Measurements from ENCODE around the gene AHDC1.
A peak's percentile ranks its signal among the peaks of the same experiment; 100 is the strongest.

The AHDC1 gene

DNA sequence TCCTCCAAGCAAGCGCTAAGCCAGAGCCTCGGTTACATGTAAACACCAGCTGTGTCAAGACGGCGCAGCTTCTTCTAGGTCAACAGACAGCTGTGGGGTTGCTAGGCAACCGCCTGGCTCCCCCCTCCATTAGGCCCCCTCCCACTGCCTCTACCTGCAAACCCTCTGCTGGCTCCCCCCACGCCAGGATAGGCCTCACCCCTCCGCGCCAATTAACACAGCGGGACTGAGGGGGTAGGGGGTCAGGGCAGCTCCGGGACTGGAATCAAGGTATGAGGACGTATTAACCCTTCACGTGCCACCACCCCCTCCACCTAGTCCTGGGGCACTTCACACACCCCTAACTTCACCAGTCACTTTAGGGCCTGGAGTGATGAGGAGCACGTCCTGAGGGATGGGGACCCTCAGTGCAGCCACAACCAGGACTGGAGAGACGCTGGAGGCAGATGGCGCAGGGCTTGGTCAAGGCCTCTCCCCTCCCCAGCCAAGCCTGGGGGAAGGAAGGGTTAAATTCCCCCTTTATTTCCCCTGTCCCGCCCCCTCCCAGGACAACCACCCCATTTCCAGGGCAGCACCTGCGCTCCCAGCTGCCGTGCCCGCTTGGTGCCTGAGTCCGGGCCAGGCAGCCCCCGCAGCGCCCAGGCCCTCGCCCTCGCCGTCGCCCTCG, 76.6 kb downstream of the AHDC1 start:
- peak in 1 of 2 donors; percentile 24 for DNase-seq

DNA sequence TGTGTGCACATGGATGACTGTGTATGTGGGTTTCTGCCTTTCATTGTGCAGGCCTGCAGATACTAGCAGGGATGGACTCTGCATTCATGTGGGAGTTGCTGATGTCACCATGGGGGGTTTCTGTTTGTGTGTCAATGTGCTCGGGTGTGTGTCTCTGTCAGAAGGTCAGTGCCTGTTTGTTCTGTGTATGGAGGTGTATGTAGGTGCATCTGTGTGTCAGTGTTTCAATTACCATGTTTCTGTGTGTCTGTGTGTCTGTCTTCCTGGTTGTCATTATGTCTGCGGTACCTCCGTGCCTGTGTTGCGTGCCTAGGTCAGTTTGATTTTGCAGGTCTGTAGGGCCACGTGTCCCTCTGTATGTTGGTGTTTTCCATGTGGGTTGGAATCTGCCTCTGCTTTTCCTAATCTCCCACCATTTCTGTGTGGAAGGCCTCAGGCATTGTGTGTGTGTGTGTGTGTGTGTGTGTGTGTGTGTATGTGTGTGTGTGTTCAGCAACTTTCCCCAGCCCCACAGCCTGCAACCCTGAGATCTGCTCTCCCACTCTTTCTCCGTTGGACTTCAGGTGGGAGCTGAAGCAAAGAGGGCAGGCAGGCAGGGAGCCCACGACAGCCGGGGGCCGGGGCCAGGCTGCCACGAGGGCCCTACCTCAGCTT, 77.2 kb downstream of the AHDC1 start:
- DNase-seq = peak; percentile 46 to 75

DNA sequence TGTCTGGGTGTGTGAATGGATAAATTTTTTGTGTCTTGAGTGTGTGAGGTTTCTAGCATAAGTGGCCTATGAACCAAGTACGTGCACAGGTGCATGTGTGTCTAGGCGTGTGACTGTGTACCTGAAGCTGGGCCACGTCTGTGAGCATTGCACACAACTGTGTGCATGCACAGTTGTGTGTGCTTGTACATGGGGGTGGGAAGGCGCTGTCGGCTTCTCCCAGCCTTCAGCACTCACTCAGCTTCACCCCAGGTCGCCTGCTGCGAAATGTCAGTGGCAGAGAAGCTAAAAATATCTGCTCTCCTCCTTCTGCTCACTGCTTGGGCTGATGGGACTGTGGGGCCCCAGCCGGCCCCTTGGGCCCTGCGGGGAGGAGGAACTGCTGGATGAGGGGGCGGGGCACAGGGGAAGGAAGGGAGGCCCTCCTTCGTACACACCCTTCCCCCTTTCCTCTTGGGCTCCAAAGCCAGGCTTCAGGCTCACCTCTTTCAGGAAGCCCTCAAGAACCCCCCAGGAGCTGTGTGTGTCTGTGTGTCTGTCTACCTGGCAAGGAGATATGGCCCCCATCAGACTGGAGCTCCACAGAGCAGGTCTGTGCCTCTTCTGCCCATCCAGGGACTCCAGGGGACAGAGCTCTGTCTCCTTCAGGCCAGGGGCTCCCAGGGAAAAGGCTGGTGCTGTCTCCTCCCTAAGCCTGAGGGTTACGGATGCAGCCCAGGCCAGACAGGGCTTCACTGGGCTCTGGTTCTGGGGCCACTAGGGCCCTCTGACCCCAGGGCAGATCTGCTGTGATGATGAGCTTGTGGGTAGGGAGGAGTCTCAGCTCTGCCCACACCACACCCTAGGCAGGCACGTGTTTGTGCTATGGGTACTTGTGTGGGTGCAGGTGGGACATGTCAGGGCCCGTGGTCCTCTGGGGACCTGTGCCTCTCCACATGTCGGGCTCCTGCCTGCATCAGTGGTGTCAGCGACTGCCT, 78.4 kb downstream of the AHDC1 start:
- peak; percentile 85 to 91 for DNase-seq

DNA sequence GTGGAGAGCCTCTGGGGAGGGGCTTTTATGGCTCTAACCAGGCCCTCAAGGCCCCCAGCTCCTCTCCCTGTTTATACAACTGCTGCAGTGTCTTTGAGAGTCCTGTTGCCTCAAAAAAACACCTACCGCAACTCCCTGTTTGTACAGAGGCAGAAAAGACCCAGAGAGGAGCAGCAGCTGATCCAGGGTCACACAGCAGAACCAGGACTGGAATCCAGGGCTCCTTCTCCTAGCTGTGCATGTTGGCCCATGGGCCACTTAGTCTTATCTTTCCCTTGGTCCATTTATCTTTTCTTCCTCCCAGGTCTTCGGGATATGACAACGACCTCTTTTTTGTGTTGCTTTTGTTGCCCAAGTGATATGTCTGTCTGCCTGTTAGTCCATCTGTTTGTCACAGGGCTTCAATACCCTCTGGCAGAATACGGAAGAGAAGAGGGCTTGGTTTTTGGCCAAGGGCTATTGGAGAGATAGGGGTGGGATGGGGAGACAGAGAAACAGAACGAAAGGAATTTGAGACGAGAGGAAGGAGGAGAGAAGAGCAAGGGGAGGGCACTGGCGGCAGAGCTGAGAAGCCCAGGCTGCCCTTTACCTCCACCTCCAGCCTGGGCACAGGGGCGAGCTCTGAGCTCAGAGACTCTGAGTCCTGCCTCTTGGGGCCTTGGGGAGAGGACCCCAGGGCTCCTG, 80.5 kb downstream of the AHDC1 start:
- DNase-seq = no peak

DNA sequence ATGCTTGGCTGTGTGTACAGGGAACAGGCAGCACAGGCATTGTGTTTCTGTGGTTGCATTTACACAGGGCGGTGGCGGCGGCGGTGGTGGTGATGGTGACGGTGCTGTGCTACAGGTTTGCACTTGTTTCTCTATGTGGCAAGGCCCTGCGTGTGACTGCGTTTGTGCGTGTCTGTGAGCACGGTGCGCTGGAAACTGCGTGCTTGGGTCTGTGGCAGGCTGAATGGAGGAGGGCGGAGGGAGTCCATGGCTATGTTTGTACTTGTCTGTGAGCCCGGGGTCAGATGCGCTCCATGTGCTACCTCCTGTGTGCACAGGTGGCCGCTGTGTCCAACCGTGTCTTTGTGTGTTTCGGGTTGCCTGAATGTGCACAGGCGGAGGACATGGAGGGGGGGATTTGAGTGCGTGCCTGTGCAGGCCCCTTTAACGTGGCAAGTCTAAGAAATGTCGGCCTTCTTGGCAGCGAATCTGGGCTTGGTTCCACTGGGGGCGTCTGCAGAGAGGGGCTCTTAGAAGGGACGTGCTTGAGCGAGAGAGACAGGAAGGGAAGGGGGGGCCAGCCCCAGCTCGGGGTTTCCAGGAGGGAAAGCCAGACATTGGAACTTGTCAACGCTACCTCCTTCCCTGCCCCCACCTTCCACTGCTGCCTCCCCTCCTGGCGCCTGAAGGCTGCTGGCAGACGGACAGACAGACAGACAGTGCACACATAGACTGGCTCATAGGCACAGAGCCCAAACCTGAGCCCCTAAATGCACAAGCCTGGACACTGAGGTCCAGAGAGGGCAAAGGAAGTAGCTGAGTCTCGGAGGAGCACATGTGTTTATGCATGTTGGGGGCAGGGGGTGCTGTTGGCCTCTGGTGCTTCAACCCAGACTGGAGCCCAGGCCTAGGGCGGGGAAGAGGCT, 81.3 kb downstream of the AHDC1 start:
- peak; percentile 11 to 45 for DNase-seq

DNA sequence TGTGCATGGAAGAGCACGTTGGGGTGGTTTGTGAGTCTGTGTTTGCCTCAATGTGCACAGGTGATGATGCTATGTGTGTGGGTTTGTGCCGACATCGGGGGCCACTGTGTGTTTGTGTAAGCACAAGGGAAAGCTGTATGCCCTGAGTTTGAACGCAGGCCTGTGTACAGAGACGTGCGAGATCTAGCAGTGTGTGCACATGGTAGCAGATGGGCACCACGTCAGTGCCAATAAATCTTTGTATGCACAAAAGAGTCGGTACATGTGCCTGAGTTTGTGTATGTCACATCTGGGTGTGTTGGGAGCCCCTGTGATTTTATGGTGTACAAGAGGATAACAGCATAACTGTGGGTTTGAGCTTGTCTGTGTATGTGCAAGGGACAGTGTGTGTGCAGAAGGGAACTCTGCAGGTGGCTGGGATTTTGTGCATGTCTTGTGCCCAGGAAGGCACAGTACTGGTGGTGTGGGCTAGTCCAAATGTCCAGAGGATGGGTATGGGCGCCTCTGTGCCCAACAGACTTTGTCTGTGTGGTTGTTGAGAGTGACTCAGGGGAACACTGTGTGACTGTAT, 82.0 kb downstream of the AHDC1 start:
- DNase-seq = peak in 1 of 2 donors; percentile 2

DNA sequence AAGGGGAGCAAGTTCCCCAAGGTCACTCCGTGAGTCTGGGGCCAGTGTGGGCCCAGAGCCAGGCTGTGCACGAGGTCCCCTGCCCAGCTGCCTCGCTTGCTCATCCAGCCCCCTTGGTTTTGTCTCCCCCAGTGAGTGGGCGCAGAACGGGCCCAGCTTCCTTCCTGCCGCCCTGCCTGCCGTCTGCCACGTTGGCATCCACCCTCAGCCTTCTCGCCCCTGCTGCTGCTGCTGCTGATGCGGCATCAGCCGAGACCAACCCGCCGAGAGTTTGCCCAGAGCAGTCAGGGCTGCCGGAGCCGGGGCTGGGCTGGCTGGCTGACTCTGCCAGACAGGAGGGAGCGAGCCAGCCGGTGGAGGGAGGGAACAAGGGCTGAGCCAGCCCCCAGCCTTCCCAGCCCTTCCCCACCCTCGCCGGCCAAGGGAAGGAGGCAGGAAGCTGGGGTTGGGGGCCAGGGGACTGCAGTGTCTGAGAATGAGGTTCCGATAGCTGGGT, 82.6 kb downstream of the AHDC1 start:
- peak; percentile 51 to 77 for DNase-seq

DNA sequence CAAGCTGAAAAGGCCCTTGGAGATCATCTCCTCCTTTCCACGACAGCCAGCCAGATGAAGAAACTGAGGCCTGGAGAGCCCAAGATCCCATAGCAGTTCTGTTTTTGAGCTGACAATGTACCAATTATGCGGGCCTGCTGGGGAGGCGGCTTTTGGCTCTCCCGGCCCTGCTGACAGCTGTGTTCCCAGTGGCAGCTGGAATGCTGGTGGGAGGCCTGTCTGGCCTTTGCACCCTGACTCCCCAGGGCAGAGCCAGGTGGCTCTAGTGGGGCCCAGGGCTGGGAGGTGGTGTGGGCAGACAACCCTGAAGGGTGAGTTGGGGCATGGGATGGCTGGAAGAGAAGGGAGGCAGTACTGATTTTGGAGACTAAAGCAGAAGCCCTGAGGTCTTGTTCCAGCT, 83.3 kb downstream of the AHDC1 start:
- no peak for DNase-seq

DNA sequence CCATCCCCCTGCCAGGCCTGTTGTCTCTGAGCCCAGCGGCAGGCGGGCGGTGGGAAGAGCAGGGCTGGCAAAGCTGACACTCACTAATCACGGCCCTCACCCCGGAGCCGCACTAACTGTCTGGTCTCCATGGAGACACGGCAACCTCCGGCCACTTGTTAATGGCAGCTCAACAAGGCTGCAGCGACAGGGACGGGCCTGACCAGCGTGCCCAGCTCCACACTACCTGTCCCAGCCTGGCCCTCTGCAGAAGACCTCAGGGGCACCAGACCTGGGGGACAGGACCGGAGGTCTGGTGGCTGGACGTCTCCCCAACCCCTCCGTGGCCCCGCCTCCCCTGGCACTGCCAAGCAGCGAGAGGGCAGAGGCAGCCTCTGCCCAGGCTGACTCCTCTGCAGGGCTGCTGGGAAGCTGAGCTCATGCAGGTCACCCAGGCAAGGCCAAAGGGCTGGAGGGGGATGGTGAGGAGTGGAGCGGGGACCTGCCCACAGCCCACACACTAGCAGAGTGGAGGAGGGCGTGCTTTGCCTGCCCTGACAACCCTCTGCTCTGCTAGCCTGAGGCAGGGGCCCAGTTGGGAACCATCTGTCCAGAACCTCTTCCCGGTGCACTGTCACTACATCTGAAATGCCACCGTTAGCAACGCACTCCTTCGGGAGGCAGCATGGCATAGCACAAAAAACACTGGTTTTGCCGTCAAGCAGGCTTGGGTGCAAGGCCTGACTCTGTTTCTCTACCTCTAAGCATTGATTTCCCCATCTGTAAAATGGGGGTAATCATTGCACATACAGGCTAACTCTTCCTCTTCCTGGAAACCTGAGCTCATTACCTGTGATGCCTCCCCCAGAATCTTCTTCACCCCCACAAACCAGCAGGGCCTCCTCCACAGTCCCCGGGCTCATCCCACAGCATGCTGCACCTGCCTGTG, 84.3 kb downstream of the AHDC1 start:
- DNase-seq = peak in 1 of 2 donors; percentile 14

DNA sequence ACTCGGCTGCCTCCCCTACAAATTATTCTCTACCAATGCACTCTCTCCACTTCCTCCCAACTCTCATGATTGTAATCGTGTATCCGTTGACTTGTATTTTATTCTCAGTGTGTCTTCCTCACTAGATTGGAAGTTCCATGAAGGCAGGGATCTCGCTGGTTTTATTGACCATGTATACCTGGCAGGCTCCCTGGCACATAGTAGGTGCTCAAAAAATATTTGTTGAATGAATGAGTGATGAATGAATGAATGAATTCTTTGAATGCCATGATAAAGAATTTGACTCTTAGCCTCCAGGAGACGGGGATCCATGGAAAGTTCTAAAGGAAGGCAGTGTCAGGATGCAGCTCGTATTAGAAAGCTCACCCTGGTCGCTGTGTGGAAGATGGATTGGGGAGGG, 85.1 kb downstream of the AHDC1 start:
- no peak for DNase-seq

DNA sequence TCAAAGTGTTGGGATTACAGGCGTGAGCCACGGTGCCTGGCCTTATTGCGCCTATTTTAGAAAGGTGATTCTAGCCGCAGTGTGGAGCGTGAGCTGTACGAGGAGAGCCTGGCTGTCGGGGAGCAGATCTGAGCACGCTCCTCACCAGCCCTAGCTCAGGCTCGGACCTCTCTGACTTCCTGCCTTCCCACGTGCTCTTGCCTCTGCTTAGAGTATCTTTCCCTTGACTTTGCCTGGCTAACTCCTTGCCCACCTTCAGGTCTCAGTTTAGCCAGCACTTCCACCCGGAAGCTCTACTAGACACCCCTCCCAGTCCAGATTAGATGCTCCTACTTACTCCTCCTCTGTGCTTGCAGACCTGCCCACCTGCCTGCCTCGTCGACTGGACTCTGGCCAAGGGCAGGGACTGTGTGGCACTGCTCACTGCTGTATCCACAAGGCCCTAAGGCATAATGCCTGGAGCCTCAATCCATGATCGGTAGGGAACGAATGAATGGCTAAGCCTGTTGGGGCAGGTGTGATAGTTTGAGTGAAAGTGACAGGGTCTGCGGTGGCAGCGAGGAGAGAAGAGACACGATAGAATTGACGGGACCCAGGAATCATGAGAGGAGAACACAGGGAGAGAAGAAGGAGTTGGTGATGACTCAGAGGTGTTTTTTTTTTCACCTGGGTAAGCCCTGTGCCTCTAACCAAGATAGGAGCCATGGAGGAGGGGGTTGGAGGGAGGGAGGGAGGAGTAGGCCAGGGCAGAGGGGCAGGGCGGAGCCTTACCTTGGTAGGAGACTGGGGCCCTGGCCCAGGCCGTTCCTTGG, 85.8 kb downstream of the AHDC1 start:
- no peak for DNase-seq

DNA sequence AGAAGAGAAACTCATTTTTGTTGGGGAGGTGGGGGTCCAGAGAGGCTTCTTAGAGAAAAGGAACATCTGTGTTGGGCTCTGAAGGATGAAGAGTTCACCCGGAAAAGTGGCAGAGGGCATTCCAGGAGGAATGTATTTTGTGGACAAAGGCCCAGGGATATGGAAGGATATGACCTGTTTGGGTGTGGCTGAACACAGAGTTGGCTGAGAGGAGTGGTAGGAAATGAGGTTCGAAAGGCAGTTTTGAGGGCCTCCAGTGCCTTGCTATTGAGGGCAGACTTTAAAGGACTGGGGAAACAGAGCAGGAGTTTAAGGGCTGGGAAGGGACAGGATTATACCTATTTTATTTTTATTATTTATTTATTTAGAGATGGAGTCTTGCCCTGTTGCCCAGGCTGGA, 86.6 kb downstream of the AHDC1 start:
- no peak for DNase-seq

DNA sequence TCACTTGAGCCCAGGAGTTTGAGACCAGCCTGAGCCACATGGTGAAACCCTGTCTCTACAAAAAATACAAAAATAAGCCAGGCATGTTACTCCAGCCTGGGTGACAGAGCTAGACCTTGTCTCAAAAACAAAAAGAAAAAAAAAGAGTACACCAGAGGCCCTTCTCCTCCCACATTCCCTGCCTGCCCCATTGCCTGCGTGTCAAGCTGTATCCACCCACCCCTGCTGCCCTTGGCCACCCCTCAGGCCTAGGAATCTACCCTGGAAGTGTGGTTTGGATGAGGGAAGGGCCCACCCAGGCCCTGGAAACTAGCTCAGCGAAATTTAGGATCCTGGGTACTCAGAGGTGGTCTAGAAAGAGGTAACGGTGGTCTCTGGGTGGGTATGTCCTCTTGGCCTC, 88.3 kb downstream of the AHDC1 start:
- no peak for DNase-seq

DNA sequence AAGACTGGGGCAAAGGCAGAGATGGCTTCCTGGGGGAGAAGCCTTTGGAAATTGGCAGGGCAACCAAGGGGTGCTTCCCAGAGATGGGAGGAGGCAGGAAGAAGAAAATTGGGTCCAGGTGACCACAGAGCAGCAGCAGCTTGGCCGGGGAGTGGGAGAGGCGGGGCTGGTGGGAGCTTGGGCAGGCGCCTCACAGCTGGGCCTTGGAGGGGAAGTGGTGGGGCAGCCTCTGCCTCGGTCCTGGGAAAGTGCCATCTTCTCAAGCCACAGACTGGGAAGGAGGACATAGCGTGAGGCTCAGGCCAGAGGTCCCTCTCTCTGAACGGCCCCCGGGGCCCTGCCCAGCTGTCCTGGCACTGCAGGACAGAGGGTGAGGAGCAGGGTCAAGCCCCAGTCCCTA, 90.0 kb downstream of the AHDC1 start:
- DNase-seq = peak; percentile 21 to 57

DNA sequence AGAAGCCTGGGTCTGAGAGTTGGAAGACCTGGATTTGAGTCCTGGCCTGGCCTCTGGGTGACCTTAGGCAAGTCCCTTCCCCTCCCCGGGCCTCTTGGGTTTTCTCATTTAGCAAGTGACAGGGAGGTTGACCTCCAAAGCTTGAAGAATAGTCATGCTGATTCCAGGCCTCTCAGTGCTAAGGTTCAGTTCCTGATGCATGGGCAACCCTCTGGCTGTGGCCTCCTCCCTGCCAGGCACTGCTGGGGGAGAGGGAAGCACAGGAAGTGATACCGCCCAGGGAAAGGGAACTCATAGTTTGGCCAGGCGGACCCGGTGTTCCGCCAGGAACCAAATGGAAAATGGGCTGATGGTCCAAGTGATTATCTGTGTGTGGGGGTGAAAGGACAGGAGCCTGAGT, 90.4 kb downstream of the AHDC1 start:
- peak; percentile 63 to 75 for DNase-seq

DNA sequence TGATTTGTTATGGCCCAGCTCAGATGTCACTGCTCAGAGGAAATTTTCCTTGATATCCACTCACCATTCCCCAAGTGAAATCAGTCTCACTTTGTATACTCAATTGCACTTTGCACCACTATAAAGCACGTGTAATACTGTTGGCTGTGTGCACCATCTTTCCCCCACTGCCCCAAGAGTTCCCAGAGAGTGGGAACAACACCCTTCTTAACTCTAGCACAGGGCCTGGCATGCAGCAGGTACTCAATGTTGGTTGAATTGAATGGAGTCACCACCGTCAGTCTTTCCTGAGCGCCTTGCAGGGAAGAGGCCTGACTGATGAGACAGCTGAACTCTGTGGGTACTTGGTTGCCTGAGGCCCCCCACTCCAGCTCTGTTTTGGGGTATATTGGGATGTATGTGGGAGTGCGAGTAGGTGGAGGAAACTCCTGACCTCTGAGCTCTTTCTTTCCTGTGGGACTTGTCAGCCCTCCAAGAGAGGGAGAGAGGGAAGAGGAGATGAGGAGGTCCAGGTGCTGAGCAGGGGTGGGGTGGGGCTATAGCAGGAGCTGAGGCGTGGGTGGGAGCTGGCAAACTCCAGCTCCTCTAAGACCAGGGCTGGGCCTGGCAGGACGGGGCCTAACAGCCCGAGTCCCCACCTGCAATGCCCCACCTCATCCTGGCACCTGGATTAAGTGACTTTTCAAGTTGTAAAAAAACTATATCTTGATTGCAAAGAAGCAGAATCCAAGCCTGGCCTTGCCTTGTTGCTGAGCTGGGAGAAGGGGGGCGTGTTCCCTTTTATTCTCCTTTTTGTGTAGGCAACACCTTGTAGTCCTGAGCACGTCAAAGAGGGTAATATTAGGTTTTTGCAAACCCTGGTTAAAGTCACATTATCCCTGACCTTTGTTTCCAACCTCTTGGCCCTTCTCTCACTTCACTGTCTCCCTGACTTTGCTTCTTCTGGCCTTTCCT, 94.5 kb downstream of the AHDC1 start:
- no peak for DNase-seq

DNA sequence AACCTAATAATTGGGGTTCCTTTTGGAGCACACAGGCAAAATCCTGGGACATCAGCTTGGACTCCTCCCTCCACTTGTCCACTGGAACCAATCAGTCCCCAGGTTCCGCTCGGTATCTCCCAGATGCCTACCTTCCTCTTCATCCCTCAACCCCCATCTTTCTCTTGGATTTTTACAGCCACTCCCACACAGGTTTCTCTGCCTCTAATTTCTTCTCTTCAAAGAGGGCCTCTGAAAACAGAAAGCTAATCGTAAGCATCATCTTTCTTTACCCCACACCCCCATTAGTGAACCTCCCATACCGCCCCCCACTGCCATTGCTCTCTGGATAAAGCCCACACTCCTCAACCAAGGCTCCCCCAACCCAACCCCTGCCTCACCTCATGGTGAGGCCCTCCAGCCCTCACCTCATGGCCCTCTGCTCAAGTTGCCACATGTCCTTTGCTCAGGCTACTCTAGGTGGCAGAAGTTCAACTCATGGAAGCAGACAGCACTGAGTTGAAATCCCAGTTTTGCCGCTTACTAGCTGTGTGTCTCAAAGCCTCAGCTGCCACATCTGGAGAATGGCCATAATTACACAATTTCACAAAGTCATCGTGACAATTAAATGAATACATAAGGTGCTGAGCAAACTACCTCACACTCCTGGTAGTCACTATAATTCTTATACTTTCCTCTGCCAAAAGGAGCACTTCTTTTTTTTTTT, 95.8 kb downstream of the AHDC1 start:
- peak; percentile 15 to 22 for DNase-seq
